Hepatocyte (in vitro differentiated cells): ENCODE measurements around the gene SAMD4A. TPM values are rescaled to one million over a fixed set of nuclear protein-coding genes. Genes with fewer than 3 reads are reported as not detected.
A peak's percentile ranks its signal among the peaks of the same experiment; 100 is the strongest.

ENCODE experiments used
- DNase-seq: peaks from one replicate; pipeline ENCODE4 v3.0.0-alpha.2; 2016; ENCODE audit warnings: low spot score
- H2AFZ ChIP-seq: fragments of 200-600 bp; sonication (generic); 2 replicates; pipeline ENCODE4 v1.6.0; 2016; ENCODE audit warnings: antibody characterized with exemption, mild to moderate bottlenecking
- H3K27ac ChIP-seq: fragments of 200-600 bp; sonication (generic); 2 replicates; pipeline ENCODE4 v1.5.1; 2016; ENCODE audit warnings: mild to moderate bottlenecking
- H3K27me3 ChIP-seq: fragments of 200-600 bp; sonication (generic); 2 replicates; pipeline ENCODE4 v1.6.1; 2016
- H3K36me3 ChIP-seq: fragments of 200-600 bp; sonication (generic); replicated peaks from 2 replicates; pipeline ENCODE4 v1.5.1; 2016; ENCODE audit warnings: low read depth; ENCODE audit not compliant: insufficient read depth
- H3K4me1 ChIP-seq: fragments of 200-600 bp; sonication (generic); 2 replicates; pipeline ENCODE4 v1.5.1; 2016; ENCODE audit warnings: mild to moderate bottlenecking, moderate library complexity; ENCODE audit not compliant: insufficient read depth
- H3K4me2 ChIP-seq: fragments of 200-600 bp; sonication (generic); 2 replicates; pipeline ENCODE4 v1.6.0; 2016
- H3K4me3 ChIP-seq: fragments of 200-600 bp; sonication (generic); 2 replicates; pipeline ENCODE4 v1.5.1; 2016; ENCODE audit warnings: mild to moderate bottlenecking
- H3K79me2 ChIP-seq: fragments of 200-600 bp; sonication (generic); 2 replicates; pipeline ENCODE4 v1.6.0; 2017; ENCODE audit warnings: mild to moderate bottlenecking
- H3K9me2 ChIP-seq: fragments of 200-600 bp; sonication (generic); replicated peaks from 2 replicates; pipeline ENCODE4 v1.6.0; 2017; ENCODE audit warnings: mild to moderate bottlenecking; ENCODE audit not compliant: insufficient read depth
- H3K9me3 ChIP-seq: fragments of 200-600 bp; sonication (generic); 2 replicates; pipeline ENCODE4 v1.5.1; 2016; ENCODE audit warnings: low read depth, mild to moderate bottlenecking
- H4K20me1 ChIP-seq: fragments of 200-600 bp; sonication (generic); 2 replicates; pipeline ENCODE4 v1.6.0; 2016; ENCODE audit warnings: mild to moderate bottlenecking; ENCODE audit not compliant: insufficient read depth, poor library complexity, severe bottlenecking
- EZH2 ChIP-seq: fragments of 200-600 bp; sonication (generic); IDR thresholded peaks from 2 replicates; pipeline ENCODE4 v1.6.1; 2016; ENCODE audit warnings: antibody characterized with exemption, mild to moderate bottlenecking, borderline replicate concordance
- EZH2phosphoT487 ChIP-seq: fragments of 200-600 bp; sonication (generic); IDR thresholded peaks from one replicate; pipeline ENCODE4 v1.6.1; 2018; ENCODE audit warnings: antibody characterized with exemption, mild to moderate bottlenecking, low read depth, moderate library complexity; ENCODE audit not compliant: unreplicated experiment, severe bottlenecking
- WGBS: methylation state at CpG from one replicate; pipeline ENCODE4 v1.1.6; 2016; ENCODE audit warnings: low lambda C conversion rate; ENCODE audit errors: missing lambda C conversion rate; 5-methylcytosine and 5-hydroxymethylcytosine counted together
- polyA plus RNA-seq: library from polyadenylated mRNA; unstranded; fragments of >200 nt; fragmentation: Nextera tagmentation; extraction: Ambion mirVana; gene quantifications from 2 replicates; pipeline ENCODE4 v1.2.1, GENCODE V29; 2016
- total RNA-seq: library from RNA; depleted of rRNA; stranded (reverse); fragments of >200 nt; gene quantifications from 2 replicates; pipeline ENCODE4 v1.2.3, GENCODE V29; 2014
- TF ChIP-seq, protein P1 (sequence below): fragments of 200-600 bp; sonication (generic); IDR thresholded peaks from 2 replicates; pipeline ENCODE4 v1.5.1; 2016; ENCODE audit warnings: antibody characterized with exemption, mild to moderate bottlenecking; ENCODE audit not compliant: poor library complexity

Gene SAMD4A
- total and polyA plus RNA-seq, 2 experiments from 2014 or later, result 10.5 to 15.7 TPM

DNA sequence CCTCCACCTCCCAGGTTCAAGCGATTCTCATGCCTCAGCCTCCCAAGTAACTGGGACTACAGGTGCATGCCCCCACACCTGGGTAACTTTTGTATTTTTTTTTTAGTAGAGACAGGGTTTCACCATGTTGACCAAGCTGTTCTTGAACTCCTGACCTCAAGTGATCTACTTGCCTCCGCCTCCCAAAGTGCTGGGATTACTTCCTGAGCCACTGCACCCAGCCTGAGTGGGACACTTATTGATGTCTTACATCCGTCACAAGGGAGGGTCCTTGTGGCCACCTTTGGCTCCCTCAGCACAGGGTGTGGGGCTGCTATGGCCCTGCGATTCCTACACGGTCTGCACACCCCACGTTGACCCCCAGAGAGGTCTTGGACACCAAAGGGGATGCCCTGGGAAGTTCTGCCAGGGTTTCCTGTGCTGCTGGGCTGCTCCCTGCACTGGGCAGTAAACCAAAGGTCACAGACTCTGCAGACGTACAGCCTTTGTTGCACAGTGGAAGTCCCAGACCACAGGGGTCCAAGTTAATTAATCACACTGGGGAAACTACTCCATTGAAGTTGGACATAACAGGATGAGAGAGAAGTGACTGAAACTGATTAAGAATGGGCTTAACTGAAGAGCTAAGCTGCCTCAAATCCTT is 95.7 kb downstream of the SAMD4A start:
- H3K9me3 ChIP-seq, result no peaks in the 10 kb centered on the region
- no peaks in the 10 kb centered on the region for H4K20me1 ChIP-seq
- TF ChIP-seq, protein P1, sequence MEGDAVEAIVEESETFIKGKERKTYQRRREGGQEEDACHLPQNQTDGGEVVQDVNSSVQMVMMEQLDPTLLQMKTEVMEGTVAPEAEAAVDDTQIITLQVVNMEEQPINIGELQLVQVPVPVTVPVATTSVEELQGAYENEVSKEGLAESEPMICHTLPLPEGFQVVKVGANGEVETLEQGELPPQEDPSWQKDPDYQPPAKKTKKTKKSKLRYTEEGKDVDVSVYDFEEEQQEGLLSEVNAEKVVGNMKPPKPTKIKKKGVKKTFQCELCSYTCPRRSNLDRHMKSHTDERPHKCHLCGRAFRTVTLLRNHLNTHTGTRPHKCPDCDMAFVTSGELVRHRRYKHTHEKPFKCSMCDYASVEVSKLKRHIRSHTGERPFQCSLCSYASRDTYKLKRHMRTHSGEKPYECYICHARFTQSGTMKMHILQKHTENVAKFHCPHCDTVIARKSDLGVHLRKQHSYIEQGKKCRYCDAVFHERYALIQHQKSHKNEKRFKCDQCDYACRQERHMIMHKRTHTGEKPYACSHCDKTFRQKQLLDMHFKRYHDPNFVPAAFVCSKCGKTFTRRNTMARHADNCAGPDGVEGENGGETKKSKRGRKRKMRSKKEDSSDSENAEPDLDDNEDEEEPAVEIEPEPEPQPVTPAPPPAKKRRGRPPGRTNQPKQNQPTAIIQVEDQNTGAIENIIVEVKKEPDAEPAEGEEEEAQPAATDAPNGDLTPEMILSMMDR, result no peak
- TF ChIP-seq EZH2, result no peak
- no peak for TF ChIP-seq EZH2phosphoT487
- H3K36me3 ChIP-seq, result no peaks in the 10 kb centered on the region
- 82% methylated on average over 7 of the region's 7 CpGs for WGBS
- H2AFZ ChIP-seq, result no peak overlapping the region
- DNase-seq, result no peak
- no peaks in the 10 kb centered on the region for H3K4me1 ChIP-seq
- no peak overlapping the region for H3K4me3 ChIP-seq
- no peaks in the 10 kb centered on the region for H3K9me2 ChIP-seq
- no peak overlapping the region for H3K27ac ChIP-seq
- H3K27me3 ChIP-seq, result no peaks in the 10 kb centered on the region
- H3K79me2 ChIP-seq, result peaks cover 12% of the 10 kb centered on the region
- H3K4me2 ChIP-seq, result no peak overlapping the region

DNA sequence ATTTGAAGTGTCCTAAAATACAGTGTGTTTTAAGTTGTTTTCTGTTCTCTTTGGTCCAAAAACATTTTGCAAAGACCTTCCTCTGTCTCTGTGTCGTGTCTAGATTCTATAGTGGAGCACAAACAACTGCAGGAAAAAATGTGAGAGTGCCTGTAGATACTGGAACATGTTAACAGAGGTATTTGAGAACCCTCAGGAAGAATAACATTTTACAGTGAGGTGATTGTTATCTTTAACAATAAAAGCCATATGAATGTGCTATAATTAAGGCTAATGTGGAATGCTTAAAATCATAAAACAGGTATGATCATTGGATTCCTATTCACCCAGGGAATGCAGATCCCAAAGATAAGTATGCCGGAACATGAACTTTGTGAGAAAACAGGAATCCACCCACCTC is 98.0 kb downstream of the SAMD4A start:
- Histone ChIP-seq H3K4me2 (no peak overlapping the region), H4K20me1 (no peaks in the 10 kb centered on the region), H2AFZ (no peak overlapping the region), H3K4me1 (no peaks in the 10 kb centered on the region), H3K27me3 (no peaks in the 10 kb centered on the region), H3K4me3 (no peak overlapping the region), H3K27ac (peak overlapping the region; percentile 36), H3K36me3 (no peaks in the 10 kb centered on the region), H3K9me2 (no peaks in the 10 kb centered on the region), H3K79me2 (peaks cover 8% of the 10 kb centered on the region), H3K9me3 (no peaks in the 10 kb centered on the region)
- 57% methylated on average over 2 of the region's 2 CpGs for WGBS
- TF ChIP-seq EZH2, result no peak
- TF ChIP-seq EZH2phosphoT487, result no peak
- TF ChIP-seq, protein P1, result no peak
- no peak for DNase-seq

DNA sequence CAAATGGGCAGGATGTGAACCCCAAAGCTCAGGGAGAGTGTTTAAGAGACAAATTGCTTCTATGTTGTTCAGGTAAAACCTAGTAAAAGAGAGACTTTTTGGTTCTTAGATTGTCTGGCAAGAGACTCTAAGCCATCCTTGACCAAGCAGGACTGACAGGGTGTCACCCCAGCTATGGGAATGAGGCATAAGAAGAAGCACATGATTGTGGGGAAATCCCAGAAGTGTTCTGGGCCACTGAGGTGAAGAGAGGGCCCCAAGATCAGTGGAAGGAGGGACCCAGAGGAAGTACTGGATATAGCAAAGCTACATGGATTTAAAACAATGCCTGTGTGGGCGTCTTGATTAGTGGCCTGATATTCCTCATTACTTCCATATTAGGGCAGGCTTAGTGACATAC is 99.0 kb downstream of the SAMD4A start:
- peaks cover 8% of the 10 kb centered on the region for H3K79me2 ChIP-seq
- no peaks in the 10 kb centered on the region for H3K27me3 ChIP-seq
- no peak overlapping the region for H2AFZ ChIP-seq
- no peak overlapping the region for H3K4me3 ChIP-seq
- no peaks in the 10 kb centered on the region for H3K9me2 ChIP-seq
- TF ChIP-seq EZH2, result no peak
- TF ChIP-seq EZH2phosphoT487, result no peak
- TF ChIP-seq, protein P1, result no peak
- peak overlapping the region; percentile 5 for H3K27ac ChIP-seq
- no peaks in the 10 kb centered on the region for H4K20me1 ChIP-seq
- no peak overlapping the region for H3K4me2 ChIP-seq
- H3K9me3 ChIP-seq, result no peaks in the 10 kb centered on the region
- no peak for DNase-seq
- peaks cover 8% of the 10 kb centered on the region for H3K4me1 ChIP-seq
- WGBS, result 89% methylated on average over 1 of the region's 1 CpG
- H3K36me3 ChIP-seq, result no peaks in the 10 kb centered on the region
